Liver (tissue), 9 donors: ENCODE measurements around the gene TBC1D9. TPM values are rescaled to one million over a fixed set of nuclear protein-coding genes. Genes with fewer than 3 reads are reported as not detected.

ENCODE experiments used
- DNase-seq: peaks from one replicate; pipeline ENCODE4 v3.0.0-alpha.2; 2017; ENCODE audit warnings: low spot score
- H3K27ac ChIP-seq, 2 donors: one replicate each; pipeline ENCODE4 v1.7.0; 2013; ENCODE audit warnings: inconsistent platforms in 2 of 2, low read length in 2 of 2, control low read depth in 1 of 2, low read depth in 1 of 2, mild to moderate bottlenecking in 1 of 2
- H3K27me3 ChIP-seq, 4 donors: one replicate each; pipeline versions ENCODE4 v1.6.1 to v1.7.0; 2013; ENCODE audit warnings: low read length in 3 of 4, inconsistent platforms in 1 of 4, mild to moderate bottlenecking in 1 of 4, moderate library complexity in 1 of 4; ENCODE audit not compliant: control insufficient read depth in 4 of 4, insufficient read depth in 4 of 4
- H3K36me3 ChIP-seq, 4 donors: one replicate each; pipeline versions ENCODE4 v1.6.1 to v1.7.0; 2013; ENCODE audit warnings: low read length in 3 of 4, mild to moderate bottlenecking in 3 of 4, low read depth in 1 of 4, moderate library complexity in 1 of 4; ENCODE audit not compliant: control insufficient read depth in 4 of 4, insufficient read depth in 3 of 4
- H3K4me1 ChIP-seq, 4 donors: one replicate each; pipeline versions ENCODE4 v1.6.1 to v1.7.0; 2013; ENCODE audit warnings: low read length in 3 of 4, mild to moderate bottlenecking in 3 of 4, moderate library complexity in 1 of 4; ENCODE audit not compliant: control insufficient read depth in 4 of 4, insufficient read depth in 4 of 4
- H3K4me3 ChIP-seq, 3 donors: one replicate each; pipeline versions ENCODE4 v1.6.1 to v1.7.0; 2013; ENCODE audit warnings: low read length in 3 of 3, control low read depth in 1 of 3, low read depth in 1 of 3, mild to moderate bottlenecking in 1 of 3
- H3K9ac ChIP-seq, 2 donors: one replicate each; pipeline ENCODE4 v1.7.0; 2013; ENCODE audit warnings: low read length in 2 of 2, mild to moderate bottlenecking in 2 of 2, moderate library complexity in 2 of 2, control low read depth in 1 of 2, low read depth in 1 of 2
- H3K9me3 ChIP-seq, 4 donors: one replicate each; pipeline versions ENCODE4 v1.6.1 to v1.7.0; 2013; ENCODE audit warnings: low read length in 3 of 4; ENCODE audit not compliant: control insufficient read depth in 4 of 4
- EGR1 ChIP-seq, 2 donors: IDR thresholded peaks; 2 replicates each; pipeline ENCODE4 v1.6.1; 2016 to 2018; ENCODE audit warnings: antibody characterized with exemption in 2 of 2, low read depth in 2 of 2
- FOXA1 ChIP-seq: IDR thresholded peaks from 2 replicates; pipeline ENCODE4 v1.6.1; 2016; ENCODE audit warnings: antibody characterized with exemption
- FOXA2 ChIP-seq: IDR thresholded peaks from 2 replicates; pipeline ENCODE4 v1.6.1; 2016; ENCODE audit warnings: antibody characterized with exemption
- GABPA ChIP-seq, 2 donors: IDR thresholded peaks in 1 of 2; conservative IDR thresholded peaks in 1 of 2; 2 replicates each; pipeline ENCODE4 v1.6.1; 2016; ENCODE audit warnings: antibody characterized with exemption in 2 of 2, mild to moderate bottlenecking in 1 of 2, moderate library complexity in 1 of 2
- HNF4A ChIP-seq, 2 donors: conservative IDR thresholded peaks; 2 replicates each; pipeline ENCODE4 v1.6.1; 2016; ENCODE audit warnings: antibody characterized with exemption in 2 of 2, mild to moderate bottlenecking in 2 of 2
- HNF4G ChIP-seq: IDR thresholded peaks from 2 replicates; pipeline ENCODE4 v1.6.1; 2016; ENCODE audit warnings: antibody characterized with exemption
- JUND ChIP-seq, 2 donors: IDR thresholded peaks; 2 replicates each; pipeline ENCODE4 v1.6.1; 2016; ENCODE audit warnings: antibody characterized with exemption in 2 of 2
- MAX ChIP-seq: IDR thresholded peaks from 2 replicates; pipeline ENCODE4 v1.6.1; 2016; ENCODE audit warnings: antibody characterized with exemption
- NR2F2 ChIP-seq: IDR thresholded peaks from 2 replicates; pipeline ENCODE4 v1.6.1; 2016; ENCODE audit warnings: antibody characterized with exemption
- RAD21 ChIP-seq, 2 donors: IDR thresholded peaks; 2 replicates each; pipeline ENCODE4 v1.6.1; 2016; ENCODE audit warnings: antibody characterized with exemption in 2 of 2, mild to moderate bottlenecking in 2 of 2
- REST ChIP-seq: IDR thresholded peaks from 2 replicates; pipeline ENCODE4 v1.6.1; 2016; ENCODE audit warnings: antibody characterized with exemption, mild to moderate bottlenecking
- SP1 ChIP-seq: IDR thresholded peaks from 2 replicates; pipeline ENCODE4 v1.6.1; 2018; ENCODE audit warnings: antibody characterized with exemption, mild to moderate bottlenecking
- TAF1 ChIP-seq: conservative IDR thresholded peaks from 2 replicates; pipeline ENCODE4 v1.6.1; 2016; ENCODE audit warnings: antibody characterized with exemption, mild to moderate bottlenecking
- WGBS: extraction: QIAGEN DNeasy Blood & Tissue Kit; methylation state at CpG from one replicate; pipeline ENCODE4 v1.1.7; 2013; 5-methylcytosine and 5-hydroxymethylcytosine counted together
- polyA plus RNA-seq, 2 donors: library from polyadenylated mRNA; stranded (reverse) in 1 of 2; unstranded in 1 of 2; fragments of 200-250 nt in 1 of 2; fragments of >200 nt in 1 of 2; fragmentation: Nextera tagmentation in 1 of 2; extraction: Ambion mirVana in 1 of 2; gene quantifications; one replicate each; pipeline versions ENCODE4 v1.2.1 to v1.2.3, GENCODE V29; 2013 to 2015
- total RNA-seq, 2 donors: library from RNA; depleted of rRNA; stranded (reverse); fragments of >200 nt; gene quantifications; one replicate each; pipeline ENCODE4 v1.2.3, GENCODE V29; 2014
- TF ChIP-seq, protein P1 (sequence below): fragments of 150-350 bp; IDR thresholded peaks from 2 replicates; pipeline ENCODE4 v1.5.1; 2017; ENCODE audit warnings: improper control_type of control experiment, low read depth, low read length; ENCODE audit not compliant: missing input control
- TF ChIP-seq, protein P2 (sequence below): IDR thresholded peaks from 2 replicates; pipeline ENCODE4 v1.6.1; 2016; ENCODE audit warnings: antibody characterized with exemption
- donor health status: healthy.
- donor health status: healthy.
- donor health status: healthy.
- donor health status: healthy.
- donor health status: healthy.

TBC1D9 gene
- total and polyA plus RNA-seq, 4 donors: 1.4 to 8.5 (median 6.3) TPM

GRCh38 chr4:140579278-140579677 lies 176.9 kb downstream of the TBC1D9 start:
- TF ChIP-seq SP1 (no peak), MAX (no peak), REST (no peak), GABPA (IDR thresholded peaks at IDR 0.05 in 1 of 2, conservative IDR thresholded peaks at IDR 0.05 in 1 of 2) (no peak), RAD21 (IDR thresholded peaks at IDR 0.05) (no peak), NR2F2 (no peak), HNF4G (no peak), FOXA2 (no peak), JUND (IDR thresholded peaks at IDR 0.05) (no peak)
- TF ChIP-seq, protein P1, sequence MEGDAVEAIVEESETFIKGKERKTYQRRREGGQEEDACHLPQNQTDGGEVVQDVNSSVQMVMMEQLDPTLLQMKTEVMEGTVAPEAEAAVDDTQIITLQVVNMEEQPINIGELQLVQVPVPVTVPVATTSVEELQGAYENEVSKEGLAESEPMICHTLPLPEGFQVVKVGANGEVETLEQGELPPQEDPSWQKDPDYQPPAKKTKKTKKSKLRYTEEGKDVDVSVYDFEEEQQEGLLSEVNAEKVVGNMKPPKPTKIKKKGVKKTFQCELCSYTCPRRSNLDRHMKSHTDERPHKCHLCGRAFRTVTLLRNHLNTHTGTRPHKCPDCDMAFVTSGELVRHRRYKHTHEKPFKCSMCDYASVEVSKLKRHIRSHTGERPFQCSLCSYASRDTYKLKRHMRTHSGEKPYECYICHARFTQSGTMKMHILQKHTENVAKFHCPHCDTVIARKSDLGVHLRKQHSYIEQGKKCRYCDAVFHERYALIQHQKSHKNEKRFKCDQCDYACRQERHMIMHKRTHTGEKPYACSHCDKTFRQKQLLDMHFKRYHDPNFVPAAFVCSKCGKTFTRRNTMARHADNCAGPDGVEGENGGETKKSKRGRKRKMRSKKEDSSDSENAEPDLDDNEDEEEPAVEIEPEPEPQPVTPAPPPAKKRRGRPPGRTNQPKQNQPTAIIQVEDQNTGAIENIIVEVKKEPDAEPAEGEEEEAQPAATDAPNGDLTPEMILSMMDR: no peak
- TF ChIP-seq, protein P2, sequence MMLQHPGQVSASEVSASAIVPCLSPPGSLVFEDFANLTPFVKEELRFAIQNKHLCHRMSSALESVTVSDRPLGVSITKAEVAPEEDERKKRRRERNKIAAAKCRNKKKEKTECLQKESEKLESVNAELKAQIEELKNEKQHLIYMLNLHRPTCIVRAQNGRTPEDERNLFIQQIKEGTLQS: no peak
- H3K4me1 ChIP-seq: peaks cover 0 to 1% (median 0%) of the 10 kb centered on the region in 4 donors
- 14% methylated on average over 27 of the region's 27 CpGs for WGBS
- H3K27ac ChIP-seq: no peak overlapping the region
- H3K4me3 ChIP-seq: no peak overlapping the region
- H3K36me3 ChIP-seq: no peaks in the 10 kb centered on the region
- H3K9me3 ChIP-seq: no peaks in the 10 kb centered on the region
- H3K27me3 ChIP-seq: peaks cover 0 to 4% (median under 1%) of the 10 kb centered on the region in 4 donors
- DNase-seq: no peak
- H3K9ac ChIP-seq: no peak overlapping the region

DNA sequence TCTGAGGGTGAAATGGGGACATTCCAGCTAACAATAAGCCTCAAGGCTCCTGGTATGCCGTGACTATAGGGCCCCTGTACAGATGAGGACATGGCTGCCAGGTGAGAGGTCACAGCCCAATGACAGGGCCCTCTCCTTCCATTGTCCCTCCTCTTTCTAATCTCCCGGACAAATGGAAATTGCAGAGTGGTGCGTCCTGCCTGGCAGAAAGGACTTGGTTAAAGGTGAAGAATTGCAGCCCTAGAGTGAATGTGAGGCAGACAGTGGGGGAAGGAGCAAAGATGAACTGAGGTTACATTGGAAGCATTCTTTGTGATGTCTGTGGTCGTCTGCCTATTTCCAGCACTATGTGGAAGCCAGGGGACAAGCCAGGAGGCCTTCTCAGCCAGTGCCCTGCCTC lies 180.7 kb downstream of the TBC1D9 start:
- DNase-seq: no peak
- no peak overlapping the region for H3K27ac ChIP-seq
- H3K4me3 ChIP-seq: no peak overlapping the region
- H3K9ac ChIP-seq: no peak overlapping the region
- H3K36me3 ChIP-seq: no peaks in the 10 kb centered on the region
- no peak for TF ChIP-seq EGR1 (IDR thresholded peaks at IDR 0.05; ENCODE audit: low read depth in 2 of 2)
- TF ChIP-seq, protein P2: no peak
- TF ChIP-seq HNF4A (conservative IDR thresholded peaks at IDR 0.05): no peak
- TF ChIP-seq JUND (IDR thresholded peaks at IDR 0.05): no peak
- no peak for TF ChIP-seq FOXA1
- no peak for TF ChIP-seq REST
- TF ChIP-seq RAD21 (IDR thresholded peaks at IDR 0.05): no peak
- TF ChIP-seq MAX: no peak
- TF ChIP-seq GABPA (IDR thresholded peaks at IDR 0.05 in 1 of 2, conservative IDR thresholded peaks at IDR 0.05 in 1 of 2): no peak
- TF ChIP-seq TAF1: no peak
- H3K27me3 ChIP-seq: peaks cover 0 to 2% (median under 1%) of the 10 kb centered on the region in 4 donors
- whole genome bisulfite sequencing: 79% methylated on average over 4 of the region's 4 CpGs
- no peaks in the 10 kb centered on the region for H3K4me1 ChIP-seq
- H3K9me3 ChIP-seq: peaks cover 0 to 10% (median 4%) of the 10 kb centered on the region in 4 donors
